ENCODE results near the gene AIFM2. TPM values are rescaled to one million over a fixed set of nuclear protein-coding genes. Genes with fewer than 3 reads are reported as not detected.
"Not testable (repeated sequence)": the region's sequence is repeated elsewhere in the genome, so short reads cannot be mapped to it uniquely, and the experiment has no call there.

AIFM2 gene
- total and polyA plus RNA-seq, 5 donors from 2014 or later, result 2.0 to 5.5 (median 2.4) TPM

DNA sequence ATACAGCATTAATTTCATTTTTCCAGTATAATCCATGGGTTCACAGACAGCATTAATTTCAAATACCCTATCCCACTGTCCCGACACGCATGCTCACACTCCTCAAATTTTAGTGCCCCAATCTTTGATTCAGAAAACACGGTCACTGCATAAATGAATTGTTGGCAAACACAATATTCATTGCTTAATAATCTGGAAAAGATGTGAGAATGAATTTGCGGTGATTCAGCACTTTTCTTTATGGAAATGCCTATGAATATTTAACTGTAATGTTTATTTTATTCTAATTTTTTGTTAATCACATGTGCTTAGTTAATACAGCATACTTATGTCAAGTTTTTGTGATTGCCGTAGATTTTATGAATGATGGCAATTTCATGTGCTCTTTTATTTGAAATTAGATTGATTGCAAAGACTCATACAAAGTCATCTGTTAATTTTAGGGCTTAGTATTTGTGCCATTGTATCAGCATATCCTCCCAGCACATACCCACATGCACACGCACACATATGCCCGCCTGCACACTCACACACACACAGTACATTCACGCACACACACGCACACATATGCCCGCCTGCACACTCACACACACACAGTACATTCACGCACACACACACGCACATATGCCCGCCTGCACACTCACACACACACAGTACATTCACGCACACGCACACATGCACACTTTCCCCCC is 44.9 kb downstream of the AIFM2 start:
- no peaks in the 10 kb centered on the region for H3K36me3 Mint-ChIP-seq
- Histone ChIP-seq H3K36me3 (ENCODE audit: control insufficient read depth, insufficient read depth, low read length) (no peaks in the 10 kb centered on the region), H3K4me1 (ENCODE audit: control insufficient read depth, insufficient read depth, low read length, poor library complexity, severe bottlenecking) (peaks cover 13% of the 10 kb centered on the region), H3K9me3 (ENCODE audit: control insufficient read depth in 2 of 2, low read length in 2 of 2) (no peaks in the 10 kb centered on the region), H3K27me3 (ENCODE audit: control insufficient read depth, insufficient read depth, low read length) (no peaks in the 10 kb centered on the region), H3K27ac (ENCODE audit: insufficient read depth, low read length, poor library complexity, severe bottlenecking) (no peak overlapping the region), H3K4me3 (ENCODE audit: low read depth, low read length) (no peak overlapping the region)
- DNase-seq (no peak), ATAC-seq (ENCODE audit: low read depth in 2 of 2) (no peak)
- no peaks in the 10 kb centered on the region for H3K27me3 Mint-ChIP-seq
- H3K27ac Mint-ChIP-seq, result no peak overlapping the region
- peaks cover 2 to 19% (median 12%) of the 10 kb centered on the region in 4 donors for H3K4me1 Mint-ChIP-seq
- no peaks in the 10 kb centered on the region for H3K9me3 Mint-ChIP-seq
- no peak overlapping the region for H3K4me3 Mint-ChIP-seq

DNA sequence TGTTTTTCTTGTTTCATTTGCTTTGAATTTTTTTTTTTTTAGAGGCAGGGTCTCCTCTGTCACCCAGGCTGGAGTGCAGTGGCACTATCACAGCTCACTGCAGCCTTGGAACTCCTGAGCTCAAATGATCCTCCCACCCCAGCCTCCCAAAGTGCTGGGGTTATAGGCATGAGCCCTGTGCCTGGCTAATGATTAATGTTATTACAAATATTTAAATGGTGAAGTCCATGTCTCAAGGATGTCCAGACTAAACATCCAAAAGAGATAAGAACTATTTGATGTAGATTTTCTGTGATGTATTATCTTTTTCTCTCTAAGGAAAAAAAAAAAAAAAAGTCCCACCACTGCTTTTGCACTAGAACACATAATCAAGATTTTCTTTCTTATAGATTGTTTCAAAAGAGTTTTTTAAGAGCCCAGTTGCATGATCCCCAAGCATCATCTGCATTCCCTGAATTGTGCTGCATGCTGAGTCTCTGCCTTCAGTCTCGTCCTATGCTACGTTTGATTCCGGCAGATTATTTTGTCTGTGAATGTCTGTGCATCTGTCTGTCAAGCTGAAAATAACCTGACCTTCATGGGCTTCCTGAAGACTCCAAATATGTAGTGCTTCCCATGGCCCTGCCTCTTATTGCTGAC is 46.5 kb downstream of the AIFM2 start:
- Mint-ChIP-seq H3K4me1 (peaks cover 0 to 6% (median 5%) of the 10 kb centered on the region in 4 donors), H3K36me3 (no peaks in the 10 kb centered on the region), H3K27ac (no peak overlapping the region), H3K9me3 (no peaks in the 10 kb centered on the region), H3K27me3 (peaks cover 5% of the 10 kb centered on the region), H3K4me3 (no peak overlapping the region)
- Histone ChIP-seq H3K36me3 (ENCODE audit: control insufficient read depth, insufficient read depth, low read length) (no peaks in the 10 kb centered on the region), H3K4me1 (ENCODE audit: control insufficient read depth, insufficient read depth, low read length, poor library complexity, severe bottlenecking) (no peaks in the 10 kb centered on the region), H3K9me3 (ENCODE audit: control insufficient read depth in 2 of 2, low read length in 2 of 2) (no peaks in the 10 kb centered on the region), H3K4me3 (ENCODE audit: low read depth, low read length) (no peak overlapping the region), H3K27ac (ENCODE audit: insufficient read depth, low read length, poor library complexity, severe bottlenecking) (no peak overlapping the region), H3K27me3 (ENCODE audit: control insufficient read depth, insufficient read depth, low read length) (no peaks in the 10 kb centered on the region)
- no peak for ATAC-seq (ENCODE audit: low read depth in 2 of 2)
- no peak for DNase-seq

- Mint-ChIP-seq H3K27me3 (peaks cover 13% of the 10 kb centered on the region), H3K27ac (no peak overlapping the region), H3K36me3 (no peaks in the 10 kb centered on the region), H3K4me3 (no peak overlapping the region), H3K4me1 (peaks cover 0 to 5% (median under 1%) of the 10 kb centered on the region in 4 donors), H3K9me3 (no peaks in the 10 kb centered on the region)
- H3K27ac ChIP-seq (ENCODE audit: insufficient read depth, low read length, poor library complexity, severe bottlenecking), result no peak overlapping the region
- H3K4me3 ChIP-seq (ENCODE audit: low read depth, low read length), result no peak overlapping the region
- ATAC-seq (ENCODE audit: low read depth in 2 of 2) (no peak), DNase-seq (peak in 1 of 3 donors; percentile 9)
- H3K9me3 ChIP-seq (ENCODE audit: control insufficient read depth in 2 of 2, low read length in 2 of 2), result no peaks in the 10 kb centered on the region
- H3K36me3 ChIP-seq (ENCODE audit: control insufficient read depth, insufficient read depth, low read length), result no peaks in the 10 kb centered on the region
- no peaks in the 10 kb centered on the region for H3K27me3 ChIP-seq (ENCODE audit: control insufficient read depth, insufficient read depth, low read length)
- H3K4me1 ChIP-seq (ENCODE audit: control insufficient read depth, insufficient read depth, low read length, poor library complexity, severe bottlenecking), result no peaks in the 10 kb centered on the region
Observed at GRCh38 chr10:70084189-70084588, 48.4 kb downstream of the AIFM2 start.

DNA sequence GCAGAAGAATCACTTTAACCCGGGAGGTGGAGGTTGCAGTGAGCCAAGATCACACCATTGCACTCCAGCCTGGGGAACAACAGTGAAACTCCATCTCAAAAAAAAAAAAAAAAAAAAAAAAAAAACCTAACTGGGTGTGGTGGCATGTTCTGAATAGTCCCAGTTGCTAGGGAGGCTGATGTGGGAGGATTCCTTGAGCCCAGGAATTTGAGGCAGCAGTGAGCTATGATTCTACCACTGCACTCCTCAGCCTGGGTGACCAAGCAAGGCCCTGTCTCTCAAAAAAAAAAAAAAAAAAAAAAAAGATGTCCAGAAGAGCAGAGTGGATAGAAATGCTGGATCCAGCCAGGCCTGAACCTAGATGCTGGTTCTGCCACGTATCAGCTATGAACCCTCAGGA is 51.8 kb downstream of the AIFM2 start:
- H3K4me1 ChIP-seq (ENCODE audit: control insufficient read depth, insufficient read depth, low read length, poor library complexity, severe bottlenecking); H3K27ac Mint-ChIP-seq; DNase-seq; H3K9me3 ChIP-seq (ENCODE audit: control insufficient read depth in 2 of 2, low read length in 2 of 2); H3K27me3 ChIP-seq (ENCODE audit: control insufficient read depth, insufficient read depth, low read length); H3K4me3 ChIP-seq (ENCODE audit: low read depth, low read length); H3K4me3 Mint-ChIP-seq; H3K4me1 Mint-ChIP-seq; ATAC-seq (ENCODE audit: low read depth in 2 of 2); H3K9me3 Mint-ChIP-seq; H3K36me3 Mint-ChIP-seq; H3K36me3 ChIP-seq (ENCODE audit: control insufficient read depth, insufficient read depth, low read length); H3K27ac ChIP-seq (ENCODE audit: insufficient read depth, low read length, poor library complexity, severe bottlenecking): not testable (repeated sequence)
- peaks cover 18% of the 10 kb centered on the region for H3K27me3 Mint-ChIP-seq

GRCh38 chr10:70078937-70079336 is 53.7 kb downstream of the AIFM2 start:
- H3K4me3 ChIP-seq (ENCODE audit: low read depth, low read length), result no peak overlapping the region
- H3K27ac Mint-ChIP-seq, result no peak overlapping the region
- DNase-seq, result no peak
- H3K4me1 ChIP-seq (ENCODE audit: control insufficient read depth, insufficient read depth, low read length, poor library complexity, severe bottlenecking), result no peaks in the 10 kb centered on the region
- H3K27ac ChIP-seq (ENCODE audit: insufficient read depth, low read length, poor library complexity, severe bottlenecking), result no peak overlapping the region
- H3K36me3 ChIP-seq (ENCODE audit: control insufficient read depth, insufficient read depth, low read length), result no peaks in the 10 kb centered on the region
- H3K27me3 ChIP-seq (ENCODE audit: control insufficient read depth, insufficient read depth, low read length), result no peaks in the 10 kb centered on the region
- H3K9me3 Mint-ChIP-seq, result peaks cover 0 to 1% (median 0%) of the 10 kb centered on the region in 7 donors
- H3K27me3 Mint-ChIP-seq, result peaks cover 20% of the 10 kb centered on the region
- ATAC-seq (ENCODE audit: low read depth in 2 of 2), result no peak
- H3K4me3 Mint-ChIP-seq, result no peak overlapping the region
- no peaks in the 10 kb centered on the region for H3K36me3 Mint-ChIP-seq
- no peaks in the 10 kb centered on the region for H3K9me3 ChIP-seq (ENCODE audit: control insufficient read depth in 2 of 2, low read length in 2 of 2)
- peaks cover 0 to 2% (median 0%) of the 10 kb centered on the region in 4 donors for H3K4me1 Mint-ChIP-seq

DNA sequence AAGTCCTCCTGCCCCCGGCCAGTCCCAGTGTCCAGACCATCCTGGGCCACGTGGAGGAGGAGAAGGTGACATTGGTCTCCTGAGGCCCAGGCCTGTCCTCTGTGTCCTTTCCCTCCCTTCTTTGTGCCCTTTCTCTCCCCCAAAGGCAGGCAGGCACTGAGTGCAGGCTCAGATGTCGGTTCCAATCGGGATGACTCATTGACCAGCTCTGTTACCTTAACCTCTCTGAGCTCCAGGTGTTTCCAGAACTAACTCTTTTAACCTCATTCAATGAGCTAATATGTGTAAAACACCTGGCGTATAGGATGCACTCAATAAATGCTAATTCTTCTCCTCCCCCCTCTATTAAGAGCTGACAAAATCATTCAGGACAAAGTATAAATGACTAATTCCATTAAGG is 54.3 kb downstream of the AIFM2 start:
- H3K36me3 Mint-ChIP-seq, result no peaks in the 10 kb centered on the region
- DNase-seq, result no peak
- Histone ChIP-seq H3K4me3 (ENCODE audit: low read depth, low read length) (no peak overlapping the region), H3K9me3 (ENCODE audit: control insufficient read depth in 2 of 2, low read length in 2 of 2) (no peaks in the 10 kb centered on the region), H3K27ac (ENCODE audit: insufficient read depth, low read length, poor library complexity, severe bottlenecking) (no peak overlapping the region), H3K4me1 (ENCODE audit: control insufficient read depth, insufficient read depth, low read length, poor library complexity, severe bottlenecking) (no peaks in the 10 kb centered on the region), H3K36me3 (ENCODE audit: control insufficient read depth, insufficient read depth, low read length) (no peaks in the 10 kb centered on the region), H3K27me3 (ENCODE audit: control insufficient read depth, insufficient read depth, low read length) (no peaks in the 10 kb centered on the region)
- no peak for ATAC-seq (ENCODE audit: low read depth in 2 of 2)
- peaks cover 0 to 1% (median 0%) of the 10 kb centered on the region in 7 donors for H3K9me3 Mint-ChIP-seq
- H3K4me3 Mint-ChIP-seq, result no peak overlapping the region
- H3K27me3 Mint-ChIP-seq, result peaks cover 20% of the 10 kb centered on the region
- H3K4me1 Mint-ChIP-seq, result no peaks in the 10 kb centered on the region
- peak overlapping the region in 1 of 3 donors; percentile 39 for H3K27ac Mint-ChIP-seq

DNA sequence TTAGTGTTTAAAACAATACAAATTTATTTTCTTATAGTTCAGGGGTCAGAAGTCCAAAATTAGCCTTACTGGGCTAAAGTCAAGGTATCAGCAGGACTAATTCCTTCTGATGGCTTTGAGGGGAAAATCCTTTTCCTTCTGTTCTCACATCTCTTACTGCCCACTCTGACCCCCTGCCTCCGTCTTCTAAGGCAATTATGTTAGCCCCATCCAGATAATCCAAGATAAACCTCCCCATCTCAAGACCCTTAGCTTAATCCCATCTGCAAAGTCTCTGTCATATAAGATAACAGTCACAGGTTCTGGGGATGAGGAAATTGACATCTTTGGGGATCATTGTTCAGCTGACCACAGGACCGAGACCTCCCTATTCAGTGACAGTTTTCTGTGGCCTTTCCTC is 57.7 kb downstream of the AIFM2 start:
- Mint-ChIP-seq H3K27me3 (peaks cover 20% of the 10 kb centered on the region), H3K27ac (peak overlapping the region in 1 of 3 donors; percentile 20)

GRCh38 chr10:70074165-70074564 is 58.5 kb downstream of the AIFM2 start:
- Histone ChIP-seq H3K4me3 (ENCODE audit: low read depth, low read length) (no peak overlapping the region), H3K36me3 (ENCODE audit: control insufficient read depth, insufficient read depth, low read length) (no peaks in the 10 kb centered on the region), H3K9me3 (ENCODE audit: control insufficient read depth in 2 of 2, low read length in 2 of 2) (no peaks in the 10 kb centered on the region), H3K4me1 (ENCODE audit: control insufficient read depth, insufficient read depth, low read length, poor library complexity, severe bottlenecking) (no peaks in the 10 kb centered on the region), H3K27ac (ENCODE audit: insufficient read depth, low read length, poor library complexity, severe bottlenecking) (no peak overlapping the region), H3K27me3 (ENCODE audit: control insufficient read depth, insufficient read depth, low read length) (no peaks in the 10 kb centered on the region)
- Mint-ChIP-seq H3K9me3 (peaks cover 0 to 1% (median 0%) of the 10 kb centered on the region in 7 donors), H3K27ac (no peak overlapping the region), H3K27me3 (peaks cover 16% of the 10 kb centered on the region), H3K4me1 (no peaks in the 10 kb centered on the region), H3K4me3 (no peak overlapping the region), H3K36me3 (no peaks in the 10 kb centered on the region)
- DNase-seq, result no peak
- no peak for ATAC-seq (ENCODE audit: low read depth in 2 of 2)

More for the DNA sequence above, 57.7 kb downstream of the AIFM2 start:
- Histone ChIP-seq H3K4me3 (ENCODE audit: low read depth, low read length) (no peak overlapping the region), H3K27me3 (ENCODE audit: control insufficient read depth, insufficient read depth, low read length) (no peaks in the 10 kb centered on the region), H3K27ac (ENCODE audit: insufficient read depth, low read length, poor library complexity, severe bottlenecking) (no peak overlapping the region), H3K9me3 (ENCODE audit: control insufficient read depth in 2 of 2, low read length in 2 of 2) (no peaks in the 10 kb centered on the region), H3K4me1 (ENCODE audit: control insufficient read depth, insufficient read depth, low read length, poor library complexity, severe bottlenecking) (no peaks in the 10 kb centered on the region), H3K36me3 (ENCODE audit: control insufficient read depth, insufficient read depth, low read length) (no peaks in the 10 kb centered on the region)
- DNase-seq, result no peak
- no peak for ATAC-seq (ENCODE audit: low read depth in 2 of 2)
- Mint-ChIP-seq H3K9me3 (peaks cover 0 to 1% (median 0%) of the 10 kb centered on the region in 7 donors), H3K4me1 (no peaks in the 10 kb centered on the region), H3K36me3 (no peaks in the 10 kb centered on the region), H3K4me3 (no peak overlapping the region)
